ENCODE results near the gene C1QTNF9. TPM values are rescaled to one million over a fixed set of nuclear protein-coding genes. Genes with fewer than 3 reads are reported as not detected.

C1QTNF9 gene
- total and polyA plus RNA-seq, 2 of the 4 experiments (the other 2 are of a cell fraction), result 0.18 to 0.21 TPM

DNA sequence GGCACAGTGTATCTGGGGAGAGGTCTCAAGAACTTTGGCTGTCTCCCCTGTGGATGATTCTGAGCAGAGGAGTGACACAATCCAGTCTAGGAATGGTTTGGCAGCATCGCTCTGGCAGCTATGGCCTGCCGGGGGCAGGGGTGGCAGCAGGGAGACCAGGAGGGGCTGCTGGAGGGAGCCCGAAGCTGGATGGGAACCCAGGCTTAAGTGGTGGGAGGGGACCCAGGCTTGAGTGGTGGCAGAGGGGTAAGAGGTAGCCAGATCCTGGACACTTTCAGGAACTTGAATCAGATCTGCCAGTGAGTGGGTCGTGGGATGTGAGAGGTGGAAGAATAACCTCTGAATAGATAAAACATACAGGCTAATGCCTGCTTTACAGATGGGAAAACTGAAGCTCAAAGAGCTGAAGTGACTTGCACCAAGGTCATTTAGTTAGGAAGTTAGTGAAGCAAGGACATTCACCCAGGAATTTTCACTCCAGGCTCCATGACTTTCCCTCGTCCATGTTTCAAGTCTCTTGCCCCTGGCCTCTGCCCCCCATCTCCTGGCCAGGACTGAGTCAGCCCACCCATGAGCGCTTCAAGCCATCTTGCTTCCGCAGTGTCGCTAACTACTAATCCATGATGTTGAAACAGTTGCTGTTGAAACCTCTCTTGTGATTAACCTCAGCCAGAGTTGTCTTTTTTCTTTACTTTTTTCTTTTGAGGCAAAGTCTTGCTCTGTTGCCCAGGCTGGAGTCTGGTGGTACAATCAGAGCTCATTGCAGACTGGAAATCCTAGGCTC, 29.9 kb upstream of the C1QTNF9 start:
- ChIA-PET CTCF (interaction anchor here (0.6 to 1.3 kb wide), 3 partner anchors 9 to 237 kb away, joined by 3 read pairs; no protein-coding TSS in a partner anchor), POLR2A (ENCODE audit: unreplicated experiment) (no interaction called here)
- DNase-seq (no peak), ATAC-seq (ENCODE audit: low read depth) (no peak)
- Histone ChIP-seq H2BK120ac (ENCODE audit: low read depth, low read length) (no peak overlapping the region), H3K9ac (ENCODE audit: low read depth, low read length) (no peak overlapping the region), H3K4ac (ENCODE audit: low read depth, low read length) (no peak overlapping the region), H3K27me3 (ENCODE audit: control insufficient read depth, insufficient read depth, low read length) (no peaks in the 10 kb centered on the region), H3K23ac (ENCODE audit: low read depth, low read length) (no peak overlapping the region), H3K36me3 (ENCODE audit: control insufficient read depth, insufficient read depth, low read length) (peaks cover 5% of the 10 kb centered on the region), H3K14ac (replicated peaks; ENCODE audit: low read depth, low read length) (no peak overlapping the region), H4K91ac (ENCODE audit: insufficient read depth, low read depth, low read length) (no peak overlapping the region), H3K27ac (ENCODE audit: insufficient read depth, low read length) (no peak overlapping the region), H2BK15ac (ENCODE audit: low read depth, low read length) (no peak overlapping the region), H4K5ac (ENCODE audit: low read depth, low read length) (no peak overlapping the region), H3K79me1 (ENCODE audit: low read depth in 1 of 2, low read length in 2 of 2) (peaks cover 10 to 39% of the 10 kb centered on the region in 2 experiments), H3K9me3 (ENCODE audit: control insufficient read depth, insufficient read depth, low read length) (no peaks in the 10 kb centered on the region), H4K20me1 (ENCODE audit: insufficient read depth, low read length) (no peaks in the 10 kb centered on the region), H3K18ac (ENCODE audit: low read depth, low read length) (no peak overlapping the region), H2BK5ac (ENCODE audit: low read depth, low read length, poor library complexity, severe bottlenecking) (no peak overlapping the region), H4K8ac (ENCODE audit: low read depth in 2 of 2, low read length in 2 of 2) (no peak overlapping the region), H3K56ac (ENCODE audit: extremely low read depth, insufficient read depth, low read length) (no peak overlapping the region), H3K4me2 (ENCODE audit: low read depth, low read length) (no peak overlapping the region), H2AK5ac (ENCODE audit: low read depth, low read length) (no peak overlapping the region), H3K9me1 (ENCODE audit: insufficient read depth, low read length) (0 out of 2 replicates have a peak, but pooled peaks cover 3% of the 10 kb centered on the region), H3K4me3 (ENCODE audit: insufficient read depth, low read depth, low read length) (no peak overlapping the region), H2AK9ac (replicated peaks; ENCODE audit: low read depth, low read length, poor library complexity) (no peak overlapping the region), H2AFZ (replicated peaks; ENCODE audit: low read length, poor library complexity) (no peak overlapping the region), H3K4me1 (ENCODE audit: control insufficient read depth, insufficient read depth, low read length) (peaks cover 7% of the 10 kb centered on the region), H2BK20ac (ENCODE audit: low read depth, low read length) (no peak overlapping the region)
- dilution Hi-C loops (cut with HindIII; ENCODE audit: low sequenced_read_pairs, unreplicated experiment) (no loop called here), intact Hi-C loops (cut with micrococcal nuclease) (no loop called here), in situ Hi-C loops (cut with MboI; ENCODE audit: low sequenced_read_pairs) (no loop called here)
- WGBS, 2 experiments (ENCODE audit: extremely low coverage in 2 of 2, insufficient read length in 1 of 2), result 82% methylated on average over 2 of the region's 8 CpGs; no CpG with 5 or more reads in 1 of the 2 experiments
- BruUV-seq (replicated peaks), result no TSS peak
- no peak for TF ChIP-seq BHLHE40 (IDR thresholded peaks at IDR 0.05; ENCODE audit: low read depth, low read length)
- TF ChIP-seq NFE2L2 (IDR thresholded peaks at IDR 0.05; ENCODE audit: low read depth, low read length), result no peak
- TF ChIP-seq, protein P1, sequence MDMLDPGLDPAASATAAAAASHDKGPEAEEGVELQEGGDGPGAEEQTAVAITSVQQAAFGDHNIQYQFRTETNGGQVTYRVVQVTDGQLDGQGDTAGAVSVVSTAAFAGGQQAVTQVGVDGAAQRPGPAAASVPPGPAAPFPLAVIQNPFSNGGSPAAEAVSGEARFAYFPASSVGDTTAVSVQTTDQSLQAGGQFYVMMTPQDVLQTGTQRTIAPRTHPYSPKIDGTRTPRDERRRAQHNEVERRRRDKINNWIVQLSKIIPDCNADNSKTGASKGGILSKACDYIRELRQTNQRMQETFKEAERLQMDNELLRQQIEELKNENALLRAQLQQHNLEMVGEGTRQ (IDR thresholded peaks at IDR 0.05; ENCODE audit: low read depth, low read length), result no peak
- no peak for TF ChIP-seq CEBPB (IDR thresholded peaks at IDR 0.05; ENCODE audit: low read depth, low read length)
- no peak for TF ChIP-seq FOS (IDR thresholded peaks at IDR 0.05; ENCODE audit: low read depth, low read length)
- TF ChIP-seq RCOR1 (IDR thresholded peaks at IDR 0.05; ENCODE audit: insufficient replicate concordance, low read length), result no peak
- no peak for TF ChIP-seq CHD1 (IDR thresholded peaks at IDR 0.05; ENCODE audit: low read depth, low read length)
- TF ChIP-seq MXI1 (IDR thresholded peaks at IDR 0.05; ENCODE audit: borderline replicate concordance, low read depth, low read length), result no peak
- TF ChIP-seq, protein P2, sequence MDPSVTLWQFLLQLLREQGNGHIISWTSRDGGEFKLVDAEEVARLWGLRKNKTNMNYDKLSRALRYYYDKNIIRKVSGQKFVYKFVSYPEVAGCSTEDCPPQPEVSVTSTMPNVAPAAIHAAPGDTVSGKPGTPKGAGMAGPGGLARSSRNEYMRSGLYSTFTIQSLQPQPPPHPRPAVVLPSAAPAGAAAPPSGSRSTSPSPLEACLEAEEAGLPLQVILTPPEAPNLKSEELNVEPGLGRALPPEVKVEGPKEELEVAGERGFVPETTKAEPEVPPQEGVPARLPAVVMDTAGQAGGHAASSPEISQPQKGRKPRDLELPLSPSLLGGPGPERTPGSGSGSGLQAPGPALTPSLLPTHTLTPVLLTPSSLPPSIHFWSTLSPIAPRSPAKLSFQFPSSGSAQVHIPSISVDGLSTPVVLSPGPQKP (IDR thresholded peaks at IDR 0.05; ENCODE audit: borderline replicate concordance, low read depth, low read length), result no peak
- TF ChIP-seq SMC3 (IDR thresholded peaks at IDR 0.05; ENCODE audit: low read depth, low read length), result no peak
- no peak for TF ChIP-seq RFX5 (IDR thresholded peaks at IDR 0.05; ENCODE audit: low read depth, low read length)
- TF ChIP-seq, protein P3, sequence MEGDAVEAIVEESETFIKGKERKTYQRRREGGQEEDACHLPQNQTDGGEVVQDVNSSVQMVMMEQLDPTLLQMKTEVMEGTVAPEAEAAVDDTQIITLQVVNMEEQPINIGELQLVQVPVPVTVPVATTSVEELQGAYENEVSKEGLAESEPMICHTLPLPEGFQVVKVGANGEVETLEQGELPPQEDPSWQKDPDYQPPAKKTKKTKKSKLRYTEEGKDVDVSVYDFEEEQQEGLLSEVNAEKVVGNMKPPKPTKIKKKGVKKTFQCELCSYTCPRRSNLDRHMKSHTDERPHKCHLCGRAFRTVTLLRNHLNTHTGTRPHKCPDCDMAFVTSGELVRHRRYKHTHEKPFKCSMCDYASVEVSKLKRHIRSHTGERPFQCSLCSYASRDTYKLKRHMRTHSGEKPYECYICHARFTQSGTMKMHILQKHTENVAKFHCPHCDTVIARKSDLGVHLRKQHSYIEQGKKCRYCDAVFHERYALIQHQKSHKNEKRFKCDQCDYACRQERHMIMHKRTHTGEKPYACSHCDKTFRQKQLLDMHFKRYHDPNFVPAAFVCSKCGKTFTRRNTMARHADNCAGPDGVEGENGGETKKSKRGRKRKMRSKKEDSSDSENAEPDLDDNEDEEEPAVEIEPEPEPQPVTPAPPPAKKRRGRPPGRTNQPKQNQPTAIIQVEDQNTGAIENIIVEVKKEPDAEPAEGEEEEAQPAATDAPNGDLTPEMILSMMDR (conservative IDR thresholded peaks at IDR 0.05; ENCODE audit: low read depth, low read length), result no peak
- TF ChIP-seq MAZ (IDR thresholded peaks at IDR 0.05; ENCODE audit: borderline replicate concordance, low read depth, low read length), result no peak
- no peak for TF ChIP-seq POLR2A (IDR thresholded peaks at IDR 0.05; ENCODE audit: low read depth, low read length)
- TF ChIP-seq MAFK (IDR thresholded peaks at IDR 0.05; ENCODE audit: low read depth, low read length), result no peak

Data from IMR-90 (cell line).